SU-DHL-6 (cell line): Measurements from ENCODE around the gene P4HB.

Experiments
- CTCF ChIP-seq: fragments of 200-600 bp; sonication (generic); IDR thresholded peaks from one replicate; pipeline ENCODE4 v1.5.1; 2017; ENCODE audit warnings: antibody characterized with exemption, mild to moderate bottlenecking, low read length, moderate library complexity; ENCODE audit not compliant: insufficient read depth, poor library complexity, severe bottlenecking
- EZH2phosphoT487 ChIP-seq: fragments of 200-600 bp; sonication (generic), shearing (Covaris generic); conservative IDR thresholded peaks from 2 replicates; pipeline ENCODE4 v1.6.1; 2018; ENCODE audit warnings: mild to moderate bottlenecking, antibody characterized with exemption, low read length, moderate library complexity, mixed read lengths

- TF ChIP-seq CTCF = no peak
- no peak for TF ChIP-seq EZH2phosphoT487
Observed at GRCh38 chr17:81885454-81885853, 25.1 kb upstream of the P4HB start.
